Parathyroid adenoma (tissue), 2 donors: ENCODE results near the gene GP5.

ENCODE experiments used
- H2AFZ ChIP-seq: fragments of 300-600 bp; sonication (generic); one replicate; pipeline ENCODE4 v1.7.0; 2017; ENCODE audit warnings: antibody characterized with exemption, mild to moderate bottlenecking
- H3K27ac ChIP-seq: fragments of 300-600 bp; sonication (generic); one replicate; pipeline ENCODE4 v1.7.0; 2017
- H3K27me3 ChIP-seq: fragments of 300-600 bp; sonication (generic); one replicate; pipeline ENCODE4 v1.7.0; 2017; ENCODE audit warnings: low read length; ENCODE audit not compliant: control insufficient read depth, insufficient read depth
- H3K36me3 ChIP-seq: fragments of 300-600 bp; sonication (generic); one replicate; pipeline ENCODE4 v1.7.0; 2017; ENCODE audit warnings: low read length; ENCODE audit not compliant: control insufficient read depth, insufficient read depth
- H3K4me1 ChIP-seq: fragments of 300-600 bp; sonication (generic); one replicate; pipeline ENCODE4 v1.7.0; 2017; ENCODE audit warnings: control low read depth
- H3K4me2 ChIP-seq: fragments of 300-600 bp; sonication (generic); one replicate; pipeline ENCODE4 v1.7.0; 2017; ENCODE audit warnings: low read length
- H3K4me3 ChIP-seq: fragments of 300-600 bp; sonication (generic); one replicate; pipeline ENCODE4 v1.7.0; 2017; ENCODE audit warnings: low read depth, low read length
- H3K79me2 ChIP-seq: fragments of 300-600 bp; sonication (generic); one replicate; pipeline ENCODE4 v1.7.0; 2017; ENCODE audit warnings: control low read depth
- H3K9ac ChIP-seq: fragments of 300-600 bp; sonication (generic); one replicate; pipeline ENCODE4 v1.7.0; 2017; ENCODE audit warnings: mild to moderate bottlenecking
- H3K9me3 ChIP-seq: fragments of 300-600 bp; sonication (generic); one replicate; pipeline ENCODE4 v1.7.0; 2017; ENCODE audit warnings: low read length; ENCODE audit not compliant: control insufficient read depth
- CTCF ChIP-seq: fragments of 300-600 bp; sonication (generic); IDR thresholded peaks from one replicate; pipeline ENCODE4 v1.7.0; 2017; ENCODE audit warnings: antibody characterized with exemption, mild to moderate bottlenecking
- donor health status: primary hyperparathyroidism.

Gene GP5

DNA sequence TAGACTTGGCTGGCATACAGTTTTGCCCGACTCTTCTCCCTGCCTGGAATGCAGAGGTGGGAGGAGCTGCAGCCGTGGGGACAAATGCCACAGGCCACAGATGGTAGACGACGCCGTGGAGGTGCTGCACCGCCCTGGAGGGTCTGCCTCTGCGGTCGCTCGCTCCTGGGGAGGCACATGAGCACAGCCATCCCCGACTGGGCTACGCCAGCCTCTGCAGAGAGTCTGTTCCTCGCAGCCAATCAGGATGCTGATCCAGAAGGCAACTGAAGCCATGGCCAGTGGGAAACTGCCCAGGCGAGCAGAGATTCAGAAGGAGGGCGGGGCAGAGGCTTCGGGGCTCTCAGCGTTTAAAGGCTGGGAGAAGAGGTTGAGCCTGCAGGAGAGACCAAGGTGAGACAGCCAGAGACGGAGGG is 17.6 kb downstream of the GP5 start:
- Histone ChIP-seq H3K79me2 (no peaks in the 10 kb centered on the region), H2AFZ (no peak overlapping the region), H3K4me1 (no peaks in the 10 kb centered on the region), H3K4me3 (no peak overlapping the region), H3K9me3 (no peaks in the 10 kb centered on the region), H3K9ac (no peak overlapping the region), H3K27me3 (no peaks in the 10 kb centered on the region), H3K4me2 (no peak overlapping the region), H3K27ac (no peak overlapping the region), H3K36me3 (no peaks in the 10 kb centered on the region)
- no peak for TF ChIP-seq CTCF

- no peaks in the 10 kb centered on the region for H3K27me3 ChIP-seq
- no peak for TF ChIP-seq CTCF
- H3K9me3 ChIP-seq = no peaks in the 10 kb centered on the region
- no peak overlapping the region for H3K4me2 ChIP-seq
- H3K27ac ChIP-seq = no peak overlapping the region
- H3K9ac ChIP-seq = no peak overlapping the region
- no peak overlapping the region for H3K4me3 ChIP-seq
- no peaks in the 10 kb centered on the region for H3K36me3 ChIP-seq
- H2AFZ ChIP-seq = no peak overlapping the region
- H3K79me2 ChIP-seq = no peaks in the 10 kb centered on the region
- no peaks in the 10 kb centered on the region for H3K4me1 ChIP-seq
Observed at GRCh38 chr3:194380326-194380725, 18.7 kb downstream of the GP5 start.

DNA sequence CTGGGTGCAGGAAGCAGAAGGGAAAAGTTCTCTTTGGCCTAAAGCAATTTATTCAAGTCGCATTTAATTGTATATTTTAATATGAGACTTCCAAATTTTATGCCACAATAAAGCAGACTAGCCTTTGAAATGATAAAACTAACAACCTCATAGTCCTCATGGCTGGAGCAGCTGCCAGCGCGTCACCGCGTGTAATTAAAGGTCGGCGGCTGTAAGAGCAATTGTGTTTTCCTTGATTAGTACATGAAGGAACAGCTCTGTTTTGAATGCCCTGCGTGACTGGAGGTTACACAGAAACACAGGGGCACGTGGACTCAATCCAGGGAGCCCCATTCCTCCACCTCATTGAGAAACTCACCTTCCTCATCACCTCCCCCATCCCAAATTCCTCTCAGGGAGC is 19.4 kb downstream of the GP5 start:
- Histone ChIP-seq H3K4me2 (no peak overlapping the region), H3K4me1 (no peaks in the 10 kb centered on the region), H3K79me2 (no peaks in the 10 kb centered on the region), H2AFZ (no peak overlapping the region), H3K36me3 (no peaks in the 10 kb centered on the region), H3K27ac (no peak overlapping the region), H3K9me3 (no peaks in the 10 kb centered on the region), H3K9ac (no peak overlapping the region), H3K27me3 (no peaks in the 10 kb centered on the region), H3K4me3 (no peak overlapping the region)
- no peak for TF ChIP-seq CTCF

DNA sequence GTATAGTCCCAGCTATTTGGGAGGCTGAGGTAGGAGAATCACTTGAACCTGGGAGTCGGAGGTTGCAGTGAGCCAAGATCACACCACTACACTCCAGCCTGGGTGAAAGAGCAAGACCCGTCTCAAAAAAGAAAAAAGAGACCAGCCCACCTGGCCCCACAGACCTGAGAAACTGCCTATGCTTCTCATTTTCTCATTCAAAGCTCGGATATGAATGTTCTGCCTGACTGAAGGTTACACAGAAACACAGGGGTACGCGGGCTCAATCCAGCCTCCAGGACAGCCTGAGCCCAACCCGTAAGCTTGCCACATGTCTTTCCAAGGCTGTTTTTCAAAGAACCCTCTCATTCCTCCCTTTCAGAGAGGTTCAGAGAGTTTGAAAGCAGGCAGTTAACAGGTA is 19.8 kb downstream of the GP5 start:
- no peak overlapping the region for H3K4me3 ChIP-seq
- H3K9ac ChIP-seq = no peak overlapping the region
- no peak for TF ChIP-seq CTCF
- H3K4me1 ChIP-seq = no peaks in the 10 kb centered on the region
- H3K4me2 ChIP-seq = no peak overlapping the region
- no peak overlapping the region for H3K27ac ChIP-seq
- H3K9me3 ChIP-seq = no peaks in the 10 kb centered on the region
- no peak overlapping the region for H2AFZ ChIP-seq
- H3K27me3 ChIP-seq = no peaks in the 10 kb centered on the region
- no peaks in the 10 kb centered on the region for H3K79me2 ChIP-seq
- no peaks in the 10 kb centered on the region for H3K36me3 ChIP-seq

- no peaks in the 10 kb centered on the region for H3K4me1 ChIP-seq
- H3K27me3 ChIP-seq = no peaks in the 10 kb centered on the region
- TF ChIP-seq CTCF = no peak
- no peak overlapping the region for H3K9ac ChIP-seq
- H3K9me3 ChIP-seq = no peaks in the 10 kb centered on the region
- no peak overlapping the region for H2AFZ ChIP-seq
- no peaks in the 10 kb centered on the region for H3K36me3 ChIP-seq
- H3K4me3 ChIP-seq = no peak overlapping the region
- no peak overlapping the region for H3K4me2 ChIP-seq
- H3K79me2 ChIP-seq = no peaks in the 10 kb centered on the region
- no peak overlapping the region for H3K27ac ChIP-seq
Observed at GRCh38 chr3:194377708-194378107, 21.4 kb downstream of the GP5 start.
